Lower leg skin (tissue), 3 donors: ENCODE results near the gene AACS.

Source experiments
- CTCF ChIP-seq, 3 donors: fragments of 450-650 bp; IDR thresholded peaks; one replicate each; pipeline ENCODE4 v1.5.1; 2016; ENCODE audit warnings: antibody characterized with exemption in 3 of 3, mild to moderate bottlenecking in 3 of 3, moderate library complexity in 2 of 3
- POLR2A ChIP-seq, 2 donors: fragments of 450-650 bp; IDR thresholded peaks; one replicate each; pipeline ENCODE4 v1.6.1; 2016 to 2017; ENCODE audit warnings: antibody characterized with exemption in 2 of 2, mild to moderate bottlenecking in 1 of 2, moderate library complexity in 1 of 2

- no peak for TF ChIP-seq CTCF (IDR thresholded peaks at IDR 0.05)
- TF ChIP-seq POLR2A (IDR thresholded peaks at IDR 0.05), result no peak
Measured at GRCh38 chr12:125151284-125151683, 86.0 kb downstream of the AACS start.
